H1 (cell line): ENCODE measurements around the gene KRR1. TPM values are rescaled to one million over a fixed set of nuclear protein-coding genes. Genes with fewer than 3 reads are reported as not detected.

Experiments used
- CTCF ChIA-PET: fragments of 300-600 bp; sonication (Branson Sonifier 250); formaldehyde crosslinking; loops from one replicate; lab custom pipeline; 2021; ENCODE audit not compliant: partially characterized antibody; lab: Charles Lee
- POLR2A ChIA-PET: fragments of 300-600 bp; sonication (Branson Sonifier 250); formaldehyde crosslinking; loops from one replicate; lab custom pipeline; 2021; ENCODE audit warnings: inconsistent platforms; ENCODE audit not compliant: partially characterized antibody; lab: Charles Lee
- DNase-seq, 2 experiments: peaks; one replicate each; pipeline versions ENCODE4 v3.0.0 to v3.0.0-alpha.2; 2010 to 2022; ENCODE audit warnings: low spot score in 2 of 2, low read depth in 1 of 2, mixed read lengths in 1 of 2
- FAIRE-seq: peaks from 2 replicates; lab custom pipeline; 2011; peaks lifted over from hg19 to GRCh38; lab: Jason Lieb, UNC
- H2AFZ ChIP-seq: 2 replicates; pipeline ENCODE4 v1.8.1; 2012; ENCODE audit warnings: low read length, inconsistent platforms
- H2AK5ac ChIP-seq: 2 replicates; pipeline ENCODE4 v1.6.1; 2013; ENCODE audit warnings: low read depth, low read length
- H2BK120ac ChIP-seq: replicated peaks from 2 replicates; pipeline ENCODE3; 2013; ENCODE audit warnings: low read depth, low read length, inconsistent platforms
- H2BK12ac ChIP-seq: 2 replicates; pipeline ENCODE4 v1.6.1; 2013; ENCODE audit warnings: low read depth, low read length
- H2BK15ac ChIP-seq: 2 replicates; pipeline ENCODE4 v1.6.1; 2013; ENCODE audit warnings: low read length
- H2BK20ac ChIP-seq: 2 replicates; pipeline ENCODE4 v1.6.1; 2013; ENCODE audit warnings: low read length
- H2BK5ac ChIP-seq: 2 replicates; pipeline ENCODE4 v1.6.1; 2013; ENCODE audit warnings: low read depth, low read length
- H3K14ac ChIP-seq: 2 replicates; pipeline ENCODE4 v1.6.1; 2013; ENCODE audit warnings: inconsistent platforms; ENCODE audit not compliant: insufficient read length
- H3K18ac ChIP-seq: 2 replicates; pipeline ENCODE4 v1.6.1; 2013; ENCODE audit warnings: low read length; ENCODE audit errors: extremely low read depth
- H3K23ac ChIP-seq: 2 replicates; pipeline ENCODE4 v1.6.1; 2013; ENCODE audit warnings: inconsistent platforms; ENCODE audit not compliant: insufficient read length
- H3K23me2 ChIP-seq: 2 replicates; pipeline ENCODE4 v1.6.1; 2013; ENCODE audit warnings: low read depth, low read length
- H3K27ac ChIP-seq: 2 replicates; pipeline ENCODE4 v1.6.1; 2011; ENCODE audit warnings: low read depth, low read length, inconsistent platforms
- H3K27me3 ChIP-seq, 4 experiments: replicated peaks in 1 of 4; 1 replicate in 1 of 4; 2 replicates in 3 of 4; pipeline versions ENCODE4 v1.6.1 to v1.8.1; 2011 to 2013; ENCODE audit warnings: low read length in 3 of 4, mild to moderate bottlenecking in 3 of 4, inconsistent platforms in 2 of 4, mixed read lengths in 2 of 4, moderate library complexity in 1 of 4; ENCODE audit not compliant: control insufficient read depth in 3 of 4, insufficient read depth in 3 of 4; ENCODE audit errors: extremely low read depth in 1 of 4
- H3K36me3 ChIP-seq, 4 experiments: 2 replicates each; pipeline versions ENCODE4 v1.6.1 to v1.8.1; 2011 to 2013; ENCODE audit warnings: mild to moderate bottlenecking in 4 of 4, low read length in 3 of 4, moderate library complexity in 2 of 4, control low read depth in 1 of 4, inconsistent platforms in 1 of 4; ENCODE audit not compliant: insufficient read depth in 4 of 4, control insufficient read depth in 2 of 4
- H3K4ac ChIP-seq: replicated peaks from 2 replicates; pipeline ENCODE3; 2013; ENCODE audit warnings: low read length, low read depth, mixed read lengths, inconsistent platforms; ENCODE audit not compliant: insufficient read length
- H3K4me1 ChIP-seq, 4 experiments: replicated peaks in 1 of 4; 1 replicate in 1 of 4; 2 replicates in 3 of 4; pipeline versions ENCODE4 v1.6.1 to v1.8.1; 2011 to 2013; ENCODE audit warnings: low read length in 3 of 4, inconsistent platforms in 2 of 4, mixed read lengths in 1 of 4; ENCODE audit not compliant: insufficient read depth in 4 of 4, control insufficient read depth in 3 of 4
- H3K4me2 ChIP-seq, 2 experiments: 2 replicates each; pipeline versions ENCODE4 v1.6.1 to v1.8.1; 2011 to 2013; ENCODE audit warnings: low read depth in 2 of 2, low read length in 2 of 2, control low read depth in 1 of 2, inconsistent platforms in 1 of 2, mild to moderate bottlenecking in 1 of 2; ENCODE audit not compliant: insufficient read depth in 1 of 2
- H3K4me3 ChIP-seq, 4 experiments: fragments of 200-600, 300-600 bp in 1 of 4; sonication (generic), shearing (Covaris generic), sonication (Bioruptor Twin) in 1 of 4; 2 replicates each; pipeline versions ENCODE4 v1.5.1 to v1.8.1; 2011 to 2016; ENCODE audit warnings: low read length in 4 of 4, low read depth in 3 of 4, control low read depth in 2 of 4, inconsistent platforms in 2 of 4, mild to moderate bottlenecking in 2 of 4, mixed read lengths in 1 of 4, moderate library complexity in 1 of 4; ENCODE audit not compliant: insufficient read depth in 2 of 4; ENCODE audit errors: extremely low read depth in 1 of 4
- H3K56ac ChIP-seq: replicated peaks from 2 replicates; pipeline ENCODE3; 2013; ENCODE audit warnings: low read depth, mild to moderate bottlenecking, mixed read lengths, low read length, inconsistent platforms; ENCODE audit not compliant: insufficient read length
- H3K79me1 ChIP-seq: 2 replicates; pipeline ENCODE4 v1.6.1; 2013; ENCODE audit warnings: low read depth, low read length, control low read depth
- H3K79me2 ChIP-seq, 2 experiments: 2 replicates each; pipeline versions ENCODE4 v1.6.1 to v1.8.1; 2012 to 2013; ENCODE audit warnings: low read length in 2 of 2, mild to moderate bottlenecking in 2 of 2, inconsistent platforms in 1 of 2; ENCODE audit not compliant: insufficient read depth in 2 of 2, control insufficient read depth in 1 of 2
- H3K9ac ChIP-seq, 4 experiments: replicated peaks in 1 of 4; 1 replicate in 1 of 4; 2 replicates in 3 of 4; pipeline versions ENCODE4 v1.6.1 to v1.8.1; 2011 to 2013; ENCODE audit warnings: low read depth in 3 of 4, low read length in 3 of 4, control low read depth in 2 of 4, mild to moderate bottlenecking in 2 of 4, moderate library complexity in 2 of 4, inconsistent platforms in 1 of 4; ENCODE audit errors: extremely low read depth in 1 of 4
- H3K9me3 ChIP-seq, 2 experiments: 2 replicates each; pipeline versions ENCODE4 v1.6.1 to v1.8.1; 2012 to 2013; ENCODE audit warnings: mild to moderate bottlenecking in 2 of 2, moderate library complexity in 2 of 2, control low read depth in 1 of 2, inconsistent platforms in 1 of 2, low read depth in 1 of 2, low read length in 1 of 2, mixed read lengths in 1 of 2; ENCODE audit not compliant: insufficient read depth in 2 of 2
- H4K20me1 ChIP-seq, 2 experiments: replicated peaks in 1 of 2; 2 replicates each; pipeline versions ENCODE3 to v1.8.1; 2011 to 2013; ENCODE audit warnings: inconsistent platforms in 2 of 2, low read length in 2 of 2, mild to moderate bottlenecking in 1 of 2; ENCODE audit not compliant: insufficient read depth in 2 of 2, control insufficient read depth in 1 of 2
- H4K5ac ChIP-seq: 2 replicates; pipeline ENCODE4 v1.6.1; 2013; ENCODE audit warnings: low read length, low read depth, mixed read lengths, inconsistent platforms; ENCODE audit not compliant: insufficient read length
- H4K8ac ChIP-seq: 2 replicates; pipeline ENCODE4 v1.8.0; 2013; ENCODE audit warnings: mild to moderate bottlenecking, moderate library complexity, low read length, inconsistent platforms; ENCODE audit not compliant: insufficient read depth; ENCODE audit errors: extremely low read depth
- H4K91ac ChIP-seq: replicated peaks from 2 replicates; pipeline ENCODE3; 2013; ENCODE audit warnings: low read length, mixed read lengths, inconsistent platforms; ENCODE audit not compliant: insufficient read length
- EP300 ChIP-seq, 2 experiments: IDR thresholded peaks; 1 replicate in 1 of 2; 2 replicates in 1 of 2; pipeline ENCODE4 v1.6.1; 2011 to 2012; ENCODE audit warnings: low read depth in 2 of 2, low read length in 2 of 2, mild to moderate bottlenecking in 2 of 2, borderline replicate concordance in 1 of 2, inconsistent platforms in 1 of 2, moderate library complexity in 1 of 2
- HDAC2 ChIP-seq, 2 experiments: fragments of 300-600 bp in 1 of 2; sonication (generic) in 1 of 2; IDR thresholded peaks; 2 replicates each; pipeline ENCODE4 v1.6.1; 2011 to 2012; ENCODE audit warnings: low read depth in 2 of 2, low read length in 2 of 2, mild to moderate bottlenecking in 2 of 2, moderate library complexity in 2 of 2, borderline replicate concordance in 1 of 2, inconsistent platforms in 1 of 2
- KDM5A ChIP-seq: fragments of 200-600 bp; IDR thresholded peaks from 2 replicates; pipeline ENCODE4 v1.7.1; 2012; ENCODE audit warnings: mild to moderate bottlenecking, low read length, inconsistent platforms, mixed read lengths
- RXRA ChIP-seq: IDR thresholded peaks from 2 replicates; pipeline ENCODE4 v1.6.1; 2011; ENCODE audit warnings: low read depth, mild to moderate bottlenecking, low read length, moderate library complexity; ENCODE audit not compliant: insufficient read depth
- TEAD4 ChIP-seq: IDR thresholded peaks from 2 replicates; pipeline ENCODE4 v1.6.1; 2012; ENCODE audit warnings: low read depth, low read length, inconsistent platforms, mixed read lengths
- WGBS, 2 experiments: shearing (Covaris generic) in 1 of 2; methylation state at CpG; one replicate each; pipeline versions ENCODE4 v1.1.6 to v1.1.7; 2013 to 2015; ENCODE audit warnings: low lambda C conversion rate in 2 of 2, mixed read lengths in 2 of 2, inconsistent platforms in 1 of 2, low coverage in 1 of 2, missing lambda C conversion rate in 1 of 2; ENCODE audit not compliant: insufficient replicate concordance in 2 of 2, insufficient coverage in 1 of 2, insufficient read length in 1 of 2; ENCODE audit errors: extremely low coverage in 1 of 2, missing lambda C conversion rate in 1 of 2; 5-methylcytosine and 5-hydroxymethylcytosine counted together
- polyA plus RNA-seq, 7 experiments: library from polyadenylated mRNA; depleted of rRNA in 3 of 7; stranded (reverse) in 5 of 7; unstranded in 2 of 7; fragments of >200 nt in 5 of 7; fragments of 200-250 nt in 2 of 7; gene quantifications; 1 replicate in 5 of 7; 2 replicates in 1 of 7; 4 replicates in 1 of 7; pipeline versions ENCODE4 v1.2.1 to v1.2.3, GENCODE V29; 2011 to 2013; ENCODE audit warnings: missing spikeins in 2 of 7, mixed read lengths in 2 of 7
- total RNA-seq: library from RNA; stranded (reverse); fragmentation: NEBNext Ultra II Directional; extraction: Animal tissue kit (Norgen Biotek cat#: 25700); gene quantifications from 2 replicates; pipeline ENCODE4 v1.2.1, GENCODE V29; 2021
- TF ChIP-seq, protein P1 (sequence below): IDR thresholded peaks from 2 replicates; pipeline ENCODE4 v1.6.1; 2012; ENCODE audit warnings: inconsistent platforms

KRR1 gene
- total and polyA plus RNA-seq, 2 of the 8 experiments (the other 6 are each of a cell fraction or from before 2014, with no cell fraction given), result 6.1 to 80.1 TPM

GRCh38 chr12:75533239-75533638 lies 21.8 kb upstream of the KRR1 start:
- H2BK120ac ChIP-seq, result no peak overlapping the region
- H2BK20ac ChIP-seq, result no peak overlapping the region
- no peak overlapping the region for H4K91ac ChIP-seq
- H4K20me1 ChIP-seq, result no peaks in the 10 kb centered on the region
- no peak overlapping the region for H4K5ac ChIP-seq
- no peak overlapping the region for H3K4me2 ChIP-seq
- no peaks in the 10 kb centered on the region for H3K36me3 ChIP-seq
- H3K27ac ChIP-seq, result no peak overlapping the region
- H3K23ac ChIP-seq, result no peak overlapping the region
- no peak overlapping the region for H3K9ac ChIP-seq
- H2BK12ac ChIP-seq, result no peak overlapping the region
- no peak overlapping the region for H3K14ac ChIP-seq
- H3K4ac ChIP-seq, result no peak overlapping the region
- H3K23me2 ChIP-seq, result no peaks in the 10 kb centered on the region
- no peak overlapping the region for H3K4me3 ChIP-seq
- no peak overlapping the region for H2AFZ ChIP-seq
- no peaks in the 10 kb centered on the region for H3K9me3 ChIP-seq
- H3K27me3 ChIP-seq, result no peaks in the 10 kb centered on the region
- H2AK5ac ChIP-seq, result no peak overlapping the region
- 91% methylated on average over 2 of the region's 2 CpGs; no CpG with 5 or more reads in 1 of the 2 experiments for WGBS, 2 experiments
- no peak overlapping the region for H2BK15ac ChIP-seq
- TF ChIP-seq EP300 (IDR thresholded peaks at IDR 0.05; ENCODE audit: borderline replicate concordance in 1 of 2, low read depth in 2 of 2, low read length in 2 of 2), result no peak
- TF ChIP-seq KDM5A, result no peak
- no peak for TF ChIP-seq RXRA
- TF ChIP-seq, protein P1, sequence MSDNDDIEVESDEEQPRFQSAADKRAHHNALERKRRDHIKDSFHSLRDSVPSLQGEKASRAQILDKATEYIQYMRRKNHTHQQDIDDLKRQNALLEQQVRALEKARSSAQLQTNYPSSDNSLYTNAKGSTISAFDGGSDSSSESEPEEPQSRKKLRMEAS, result no peak
- no peak for TF ChIP-seq HDAC2 (IDR thresholded peaks at IDR 0.05; ENCODE audit: borderline replicate concordance in 1 of 2, low read depth in 2 of 2, low read length in 2 of 2)
- TF ChIP-seq TEAD4, result no peak
- DNase-seq, result no peak
- no peak for FAIRE-seq
- H2BK5ac ChIP-seq, result no peak overlapping the region
- ChIA-PET POLR2A (interaction anchor here (0.8 kb wide), 1 partner anchor 498 kb away, joined by 3 read pairs; no protein-coding TSS in a partner anchor), CTCF (no interaction called here)
- H3K79me2 ChIP-seq, result no peaks in the 10 kb centered on the region
- H4K8ac ChIP-seq, result no peak overlapping the region
- H3K56ac ChIP-seq, result no peak overlapping the region
- H3K18ac ChIP-seq, result no peak overlapping the region
- H3K79me1 ChIP-seq, result no peaks in the 10 kb centered on the region
- no peaks in the 10 kb centered on the region for H3K4me1 ChIP-seq
